ENCODE results near the gene HEXD.
"Not testable (repeated sequence)": the region's sequence is repeated elsewhere in the genome, so short reads cannot be mapped to it uniquely, and the experiment has no call there.

Gene HEXD

GRCh38 chr17:82397449-82398335 lies 20.5 kb upstream of the HEXD start:
- DNase-seq, result no peak

- peak; percentile 47 for DNase-seq
Observed at GRCh38 chr17:82399041-82399441, 19.1 kb upstream of the HEXD start.

GRCh38 chr17:82399601-82400101 lies 18.5 kb upstream of the HEXD start:
- peak; percentile 37 for DNase-seq

GRCh38 chr17:82400206-82400605 lies 17.9 kb upstream of the HEXD start:
- DNase-seq, result peak; percentile 95

- DNase-seq, result peak; percentile 92
Observed at GRCh38 chr17:82400830-82401229, 17.3 kb upstream of the HEXD start.

GRCh38 chr17:82402865-82403264 lies 15.3 kb upstream of the HEXD start:
- no peak for DNase-seq

GRCh38 chr17:82403662-82404660 lies 14.2 kb upstream of the HEXD start:
- no peak for DNase-seq

- no peak for DNase-seq
Observed at GRCh38 chr17:82405051-82405450, 13.1 kb upstream of the HEXD start.

- no peak for DNase-seq
Observed at GRCh38 chr17:82406131-82406671, 11.9 kb upstream of the HEXD start.

GRCh38 chr17:82407255-82407654 lies 10.9 kb upstream of the HEXD start:
- peak; percentile 34 for DNase-seq

GRCh38 chr17:82408288-82408937 lies 9.7 kb upstream of the HEXD start:
- no peak for DNase-seq

- no peak for DNase-seq
Observed at GRCh38 chr17:82408938-82409318, 9.2 kb upstream of the HEXD start.

- DNase-seq, result no peak
Observed at GRCh38 chr17:82410014-82410716, 8.0 kb upstream of the HEXD start.

GRCh38 chr17:82411396-82412053 lies 6.6 kb upstream of the HEXD start:
- DNase-seq, result no peak

- not testable (repeated sequence) for DNase-seq
Observed at GRCh38 chr17:82412081-82412480, 6.1 kb upstream of the HEXD start.

- no peak for DNase-seq
Observed at GRCh38 chr17:82412535-82413520, 5.3 kb upstream of the HEXD start.

GRCh38 chr17:82414548-82415281 lies 3.4 kb upstream of the HEXD start:
- DNase-seq, result peak; percentile 60

GRCh38 chr17:82415336-82415735 lies 2.8 kb upstream of the HEXD start:
- no peak for DNase-seq

- no peak for DNase-seq
Observed at GRCh38 chr17:82415786-82416185, 2.4 kb upstream of the HEXD start.
